Neural progenitor cell (in vitro differentiated cells): ENCODE data around the gene ZNF839.

Source experiments
- EZH2 ChIP-seq: fragments of 200-600 bp; sonication (generic); IDR thresholded peaks from 2 replicates; pipeline ENCODE4 v1.6.1; 2017; ENCODE audit warnings: antibody characterized with exemption, mild to moderate bottlenecking, moderate library complexity
- EZH2phosphoT487 ChIP-seq: fragments of 200-600 bp; sonication (generic); IDR thresholded peaks from 2 replicates; pipeline ENCODE4 v1.6.1; 2017; ENCODE audit warnings: antibody characterized with exemption
- TF ChIP-seq, protein P1 (sequence below): fragments of 200-600 bp; sonication (generic); IDR thresholded peaks from 2 replicates; pipeline ENCODE4 v1.5.1; 2017; ENCODE audit warnings: antibody characterized with exemption, mild to moderate bottlenecking

DNA sequence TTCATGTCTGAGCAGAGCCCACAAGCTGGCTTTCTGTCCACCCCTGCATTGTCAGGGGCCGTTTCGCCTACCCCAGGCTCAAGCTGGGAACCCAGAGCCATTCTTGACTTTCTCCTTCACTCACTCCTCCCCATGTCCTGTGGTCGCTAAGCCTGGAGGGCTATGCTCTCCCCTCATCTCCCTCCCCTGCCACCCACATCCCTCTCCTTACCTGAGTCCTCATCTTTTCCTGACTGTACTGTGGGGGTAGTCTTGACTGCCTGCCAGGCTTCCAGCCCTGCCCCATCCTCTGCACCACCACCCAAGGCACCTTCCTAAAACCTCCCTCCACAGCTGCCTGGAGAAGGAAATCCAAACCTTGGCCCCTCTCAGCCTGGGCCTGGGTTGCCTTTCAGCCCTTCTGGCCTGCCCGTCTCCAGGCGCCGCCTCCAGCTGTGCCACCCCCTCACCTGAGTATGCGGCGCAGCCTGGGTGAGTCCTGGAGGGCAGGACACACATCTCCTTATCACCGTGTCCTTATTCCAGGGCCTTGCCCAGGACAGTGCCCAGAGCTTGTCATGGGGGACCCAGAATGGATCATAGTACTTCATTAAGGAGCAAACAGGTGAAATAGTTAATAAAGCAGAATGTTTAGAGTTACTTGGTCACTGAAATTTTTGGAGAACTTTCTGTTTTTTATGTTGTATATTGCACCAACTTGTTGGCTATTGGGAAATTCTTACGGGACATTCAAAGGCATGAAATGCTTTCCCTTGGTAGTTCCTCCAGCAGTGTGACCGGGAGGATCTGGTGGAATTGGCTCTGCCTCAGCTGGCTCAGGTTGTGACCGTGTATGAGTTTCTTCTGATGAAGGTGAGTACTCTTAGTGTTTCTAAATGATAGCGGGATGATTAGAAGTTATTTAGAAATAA is 14.5 kb downstream of the ZNF839 start:
- TF ChIP-seq EZH2phosphoT487, result no peak
- TF ChIP-seq EZH2, result no peak
- TF ChIP-seq, protein P1, sequence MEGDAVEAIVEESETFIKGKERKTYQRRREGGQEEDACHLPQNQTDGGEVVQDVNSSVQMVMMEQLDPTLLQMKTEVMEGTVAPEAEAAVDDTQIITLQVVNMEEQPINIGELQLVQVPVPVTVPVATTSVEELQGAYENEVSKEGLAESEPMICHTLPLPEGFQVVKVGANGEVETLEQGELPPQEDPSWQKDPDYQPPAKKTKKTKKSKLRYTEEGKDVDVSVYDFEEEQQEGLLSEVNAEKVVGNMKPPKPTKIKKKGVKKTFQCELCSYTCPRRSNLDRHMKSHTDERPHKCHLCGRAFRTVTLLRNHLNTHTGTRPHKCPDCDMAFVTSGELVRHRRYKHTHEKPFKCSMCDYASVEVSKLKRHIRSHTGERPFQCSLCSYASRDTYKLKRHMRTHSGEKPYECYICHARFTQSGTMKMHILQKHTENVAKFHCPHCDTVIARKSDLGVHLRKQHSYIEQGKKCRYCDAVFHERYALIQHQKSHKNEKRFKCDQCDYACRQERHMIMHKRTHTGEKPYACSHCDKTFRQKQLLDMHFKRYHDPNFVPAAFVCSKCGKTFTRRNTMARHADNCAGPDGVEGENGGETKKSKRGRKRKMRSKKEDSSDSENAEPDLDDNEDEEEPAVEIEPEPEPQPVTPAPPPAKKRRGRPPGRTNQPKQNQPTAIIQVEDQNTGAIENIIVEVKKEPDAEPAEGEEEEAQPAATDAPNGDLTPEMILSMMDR, result no peak
